ENCODE results near the gene HMGCS2.

Gene HMGCS2

DNA sequence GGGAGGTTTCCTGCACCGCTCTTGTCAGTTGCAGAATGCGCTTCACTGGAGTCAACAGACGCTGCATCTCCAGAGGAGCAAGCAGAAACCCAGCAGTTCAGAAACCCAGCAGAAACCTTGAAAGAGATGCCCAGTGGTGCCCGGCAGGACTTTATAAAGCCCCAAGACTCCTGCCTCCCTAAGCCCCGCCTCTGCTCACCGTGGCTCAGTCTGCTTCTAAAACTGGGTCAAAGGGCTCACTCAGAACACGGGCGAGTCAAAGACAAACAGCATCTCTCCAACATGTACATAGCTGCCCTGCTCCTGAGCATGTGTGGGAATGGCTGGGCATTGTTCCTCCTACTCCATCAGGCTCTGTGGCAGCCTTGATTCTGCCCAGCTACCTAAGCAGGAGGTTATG is at the start of gene HMGCS2:
Gene HMGCS2, minus strand, starts transcription at position 128 of the 400 bp plus-strand sequence. Its CDS starts 61 bp downstream, at position 67.
- TF ChIP-seq, protein P1, sequence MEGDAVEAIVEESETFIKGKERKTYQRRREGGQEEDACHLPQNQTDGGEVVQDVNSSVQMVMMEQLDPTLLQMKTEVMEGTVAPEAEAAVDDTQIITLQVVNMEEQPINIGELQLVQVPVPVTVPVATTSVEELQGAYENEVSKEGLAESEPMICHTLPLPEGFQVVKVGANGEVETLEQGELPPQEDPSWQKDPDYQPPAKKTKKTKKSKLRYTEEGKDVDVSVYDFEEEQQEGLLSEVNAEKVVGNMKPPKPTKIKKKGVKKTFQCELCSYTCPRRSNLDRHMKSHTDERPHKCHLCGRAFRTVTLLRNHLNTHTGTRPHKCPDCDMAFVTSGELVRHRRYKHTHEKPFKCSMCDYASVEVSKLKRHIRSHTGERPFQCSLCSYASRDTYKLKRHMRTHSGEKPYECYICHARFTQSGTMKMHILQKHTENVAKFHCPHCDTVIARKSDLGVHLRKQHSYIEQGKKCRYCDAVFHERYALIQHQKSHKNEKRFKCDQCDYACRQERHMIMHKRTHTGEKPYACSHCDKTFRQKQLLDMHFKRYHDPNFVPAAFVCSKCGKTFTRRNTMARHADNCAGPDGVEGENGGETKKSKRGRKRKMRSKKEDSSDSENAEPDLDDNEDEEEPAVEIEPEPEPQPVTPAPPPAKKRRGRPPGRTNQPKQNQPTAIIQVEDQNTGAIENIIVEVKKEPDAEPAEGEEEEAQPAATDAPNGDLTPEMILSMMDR (IDR thresholded peaks at IDR 0.05; ENCODE audit: insufficient read depth, low read depth, low read length, missing control alignments) = no peak
- no peak for DNase-seq (ENCODE audit: low read depth)
- no peak within 1 kb of the TSS for H3K4me3 ChIP-seq (ENCODE audit: low read depth, low read length)

GRCh38 chr1:119818181-119818580 is 49.5 kb upstream of the HMGCS2 start:
- DNase-seq (ENCODE audit: low read depth) = no peak
- TF ChIP-seq, protein P1 (IDR thresholded peaks at IDR 0.05; ENCODE audit: insufficient read depth, low read depth, low read length, missing control alignments) = no peak
- H3K4me3 ChIP-seq (ENCODE audit: low read depth, low read length) = no peak overlapping the region

DNA sequence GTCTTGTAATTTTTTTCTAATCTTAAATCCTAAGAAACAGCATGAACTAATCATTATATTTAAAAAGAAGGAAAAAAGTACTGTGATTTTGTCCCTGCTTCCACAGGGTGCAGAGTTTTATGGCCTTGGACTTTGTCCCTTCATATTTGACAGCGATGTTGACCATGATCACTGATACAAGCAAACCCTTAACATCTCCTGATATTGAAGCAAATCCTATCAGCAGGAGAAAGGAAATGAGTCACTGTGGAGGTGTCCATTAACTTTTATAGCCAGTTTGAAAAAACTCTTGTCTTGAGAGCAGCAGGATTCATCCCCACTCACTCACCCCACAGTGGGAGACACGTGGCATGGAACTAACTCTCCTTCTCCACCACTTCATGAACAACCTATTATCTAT is 47.7 kb upstream of the HMGCS2 start:
- TF ChIP-seq, protein P1 (IDR thresholded peaks at IDR 0.05; ENCODE audit: insufficient read depth, low read depth, low read length, missing control alignments) = no peak

DNA sequence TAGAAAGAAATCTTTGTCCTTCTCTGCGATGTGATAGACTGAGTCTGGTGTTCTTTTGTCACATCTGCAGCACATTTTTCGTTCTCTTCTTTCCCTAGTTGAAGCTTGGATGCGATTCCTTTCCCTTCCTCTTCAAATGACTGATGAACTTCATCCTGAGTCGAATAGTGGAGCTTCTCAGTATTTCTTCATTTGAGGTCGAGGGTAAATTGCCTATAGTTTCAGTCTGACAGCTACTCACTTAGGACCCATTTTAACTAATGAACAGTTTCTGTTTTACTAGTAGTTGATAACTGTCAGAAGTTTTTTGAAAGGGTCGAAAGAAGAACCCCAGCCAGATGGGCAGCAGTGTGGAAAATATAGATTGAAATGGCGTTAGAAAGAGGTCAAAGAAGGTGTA is 47.2 kb upstream of the HMGCS2 start:
- no peak for DNase-seq (ENCODE audit: low read depth)
- H3K4me3 ChIP-seq (ENCODE audit: low read depth, low read length) = no peak overlapping the region
- TF ChIP-seq, protein P1 (IDR thresholded peaks at IDR 0.05; ENCODE audit: insufficient read depth, low read depth, low read length, missing control alignments) = no peak

More for the DNA sequence above, 47.7 kb upstream of the HMGCS2 start:
- no peak overlapping the region for H3K4me3 ChIP-seq (ENCODE audit: low read depth, low read length)
- DNase-seq (ENCODE audit: low read depth) = no peak

DNA sequence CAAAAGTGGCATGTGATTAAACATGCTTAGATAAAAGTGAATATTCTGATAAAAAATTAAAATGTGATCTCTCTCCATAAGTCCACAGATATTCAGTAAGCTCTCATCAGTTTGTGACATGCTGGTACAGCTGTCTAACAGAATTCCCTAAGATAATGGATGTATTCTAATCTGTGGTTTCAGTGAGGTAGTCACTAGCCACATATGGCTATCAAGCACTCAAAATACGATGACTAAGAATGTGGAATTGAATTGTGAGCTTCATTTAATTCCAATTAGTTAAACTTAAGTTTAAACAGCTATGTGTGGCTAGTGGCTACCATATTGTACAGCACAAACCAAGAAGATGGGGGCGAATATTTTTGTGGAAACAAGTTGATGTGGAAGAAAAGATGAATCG is 46.7 kb upstream of the HMGCS2 start:
- DNase-seq (ENCODE audit: low read depth) = no peak
- H3K4me3 ChIP-seq (ENCODE audit: low read depth, low read length) = no peak overlapping the region
- TF ChIP-seq, protein P1 (IDR thresholded peaks at IDR 0.05; ENCODE audit: insufficient read depth, low read depth, low read length, missing control alignments) = no peak

DNA sequence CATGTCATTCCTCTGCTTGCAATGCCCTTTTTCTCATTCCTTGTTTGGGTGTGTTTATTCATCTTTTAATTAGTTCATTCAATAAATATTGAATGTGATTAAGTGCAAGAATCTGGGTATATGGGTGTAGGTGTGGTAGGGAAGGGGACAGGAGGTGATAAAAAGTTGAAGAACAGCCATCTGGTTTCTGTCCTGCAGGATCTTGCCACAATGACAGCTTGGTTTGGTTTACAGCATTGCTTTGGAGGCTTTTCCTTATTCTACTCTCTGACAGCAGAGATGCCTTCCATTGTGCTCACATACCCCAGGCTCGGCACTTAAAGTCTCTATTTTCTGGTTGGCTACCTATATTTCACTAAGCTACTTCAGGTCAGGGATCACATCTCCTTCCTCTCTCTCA is 45.6 kb upstream of the HMGCS2 start:
- H3K4me3 ChIP-seq (ENCODE audit: low read depth, low read length) = no peak overlapping the region
- no peak for DNase-seq (ENCODE audit: low read depth)
- TF ChIP-seq, protein P1 (IDR thresholded peaks at IDR 0.05; ENCODE audit: insufficient read depth, low read depth, low read length, missing control alignments) = no peak

GRCh38 chr1:119811985-119812557 is 43.4 kb upstream of the HMGCS2 start:
- TF ChIP-seq, protein P1 (IDR thresholded peaks at IDR 0.05; ENCODE audit: insufficient read depth, low read depth, low read length, missing control alignments) = no peak
- H3K4me3 ChIP-seq (ENCODE audit: low read depth, low read length) = no peak overlapping the region
- no peak for DNase-seq (ENCODE audit: low read depth)
